HepG2 (cell line): Measurements from ENCODE around the gene GRIN3B. TPM values are rescaled to one million over a fixed set of nuclear protein-coding genes. Genes with fewer than 3 reads are reported as not detected.

Experiments used
- BCL3 ChIP-seq: sonication (generic); formaldehyde crosslinking; IDR thresholded peaks from 2 replicates; pipeline ENCODE4 v1.5.1; 2020; ENCODE audit warnings: mild to moderate bottlenecking, missing genetic modification reagents, moderate library complexity
- CBX5 ChIP-seq: sonication (generic); formaldehyde crosslinking; IDR thresholded peaks from 2 replicates; pipeline ENCODE4 v1.4.0; 2020; ENCODE audit warnings: missing genetic modification reagents, borderline replicate concordance
- DMTF1 ChIP-seq: sonication (generic); formaldehyde crosslinking; IDR thresholded peaks from 2 replicates; pipeline ENCODE4 v1.4.0; 2020; ENCODE audit warnings: mild to moderate bottlenecking, missing genetic modification reagents
- HNRNPH1 ChIP-seq: fragments of 200-400 bp; formaldehyde crosslinking; optimal IDR thresholded peaks from 2 replicates; pipeline ENCODE3; 2017; ENCODE audit warnings: mild to moderate bottlenecking, low read depth, low read length
- KDM6A ChIP-seq: IDR thresholded peaks from 2 replicates; pipeline ENCODE4 v1.6.1; 2016; ENCODE audit warnings: low read depth
- PAXIP1 ChIP-seq: sonication (generic); formaldehyde crosslinking; conservative IDR thresholded peaks from 2 replicates; pipeline ENCODE4 v1.4.0; 2020; ENCODE audit warnings: mild to moderate bottlenecking, missing genetic modification reagents, moderate library complexity
- PBX3 ChIP-seq: sonication (generic); formaldehyde crosslinking; IDR thresholded peaks from 2 replicates; pipeline ENCODE4 v1.8.1; 2023; ENCODE audit warnings: missing genetic modification reagents, inconsistent platforms, borderline replicate concordance
- SP2 ChIP-seq: sonication (generic); formaldehyde crosslinking; IDR thresholded peaks from 2 replicates; pipeline ENCODE4 v1.5.1; 2020; ENCODE audit warnings: mild to moderate bottlenecking, missing genetic modification reagents
- ZFP90 ChIP-seq: sonication (generic); formaldehyde crosslinking; IDR thresholded peaks from 2 replicates; pipeline ENCODE4 v1.8.0; 2022; ENCODE audit warnings: missing genetic modification reagents, mild to moderate bottlenecking, inconsistent platforms, borderline replicate concordance
- ZNF142 ChIP-seq: sonication (generic); formaldehyde crosslinking; IDR thresholded peaks from 2 replicates; pipeline ENCODE4 v1.4.0; 2020; ENCODE audit warnings: missing genetic modification reagents
- ZNF746 ChIP-seq: sonication (generic); formaldehyde crosslinking; IDR thresholded peaks from 2 replicates; pipeline ENCODE4 v1.8.0; 2022; ENCODE audit warnings: mild to moderate bottlenecking, missing genetic modification reagents
- ZSCAN21 ChIP-seq: sonication (generic); formaldehyde crosslinking; IDR thresholded peaks from 2 replicates; pipeline ENCODE4 v1.8.0; 2022; ENCODE audit warnings: mild to moderate bottlenecking, missing genetic modification reagents, moderate library complexity, borderline replicate concordance
- polyA plus RNA-seq, 8 experiments: library from polyadenylated mRNA; depleted of rRNA in 3 of 8; stranded (reverse) in 7 of 8; unstranded in 1 of 8; fragments of >200 nt; fragmentation: Illumina TruSeq in 4 of 8; extraction: Trizol in 4 of 8; gene quantifications; 2 replicates each; pipeline versions ENCODE4 v1.2.1 to v1.2.3, GENCODE V29; 2011 to 2016; ENCODE audit warnings: low read depth in 4 of 8, missing spikeins in 1 of 8, mixed read lengths in 1 of 8; ENCODE audit not compliant: insufficient read depth in 1 of 8
- total RNA-seq, 5 experiments: library from RNA; depleted of rRNA; stranded (reverse); fragments of >200 nt; fragmentation: Illumina TruSeq; extraction: Trizol; gene quantifications; 2 replicates each; pipeline ENCODE4 v1.2.3, GENCODE V29; 2016; ENCODE audit warnings: low read depth in 1 of 5

Gene GRIN3B
- total and polyA plus RNA-seq, 2 of the 13 experiments (the other 11 are each of a cell fraction or from before 2014, with no cell fraction given): 0.07 to 0.20 TPM

GRCh38 chr19:980133-980998 lies 19.9 kb upstream of the GRIN3B start (continued):
- TF ChIP-seq ZNF142 (CRISPR knock-in tag): no peak; the same call in 1 of the 2 replicates
- no peak for TF ChIP-seq HNRNPH1
- no peak for TF ChIP-seq DMTF1 (CRISPR knock-in tag)
- no peak for TF ChIP-seq PBX3 (CRISPR knock-in tag)
- TF ChIP-seq PAXIP1 (CRISPR knock-in tag): peak; percentile 83
- 0 out of 2 replicates have a peak, but pooled peaks have one; percentile 45 for TF ChIP-seq CBX5
- TF ChIP-seq BCL3 (CRISPR knock-in tag): no peak
- peak; percentile 83; the same call in 1 of the 2 replicates for TF ChIP-seq ZSCAN21 (CRISPR knock-in tag)
- TF ChIP-seq SP2 (CRISPR knock-in tag): peak; percentile 50; the same call in 1 of the 2 replicates
- peak; percentile 76 for TF ChIP-seq ZNF746
- TF ChIP-seq KDM6A: peak; percentile 83
- TF ChIP-seq ZFP90: 0 out of 2 replicates have a peak, but pooled peaks have one; percentile 29
